ENCODE results near the gene NOXO1.

DNA sequence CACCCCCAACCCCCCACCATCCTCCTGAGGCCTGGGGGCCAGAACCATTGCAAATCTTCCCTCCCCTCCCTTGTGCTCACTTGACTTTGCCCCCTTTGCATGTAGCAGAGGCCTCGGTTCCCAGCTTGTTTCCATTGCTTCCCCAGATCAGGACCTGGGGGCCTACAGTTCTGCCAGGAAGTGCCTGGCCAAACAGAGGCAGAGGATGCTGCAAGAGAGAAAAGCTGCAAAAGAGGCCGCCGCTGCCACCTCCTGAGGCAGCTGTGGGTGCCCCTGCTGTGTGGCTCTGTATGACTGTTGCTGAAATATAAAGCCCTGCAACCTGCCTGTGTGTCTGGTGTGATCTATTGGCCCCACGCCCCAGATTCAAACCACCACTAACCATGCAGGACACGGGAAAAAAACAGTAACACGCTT, 19.6 kb downstream of the NOXO1 start:
- TF ChIP-seq, protein P1, sequence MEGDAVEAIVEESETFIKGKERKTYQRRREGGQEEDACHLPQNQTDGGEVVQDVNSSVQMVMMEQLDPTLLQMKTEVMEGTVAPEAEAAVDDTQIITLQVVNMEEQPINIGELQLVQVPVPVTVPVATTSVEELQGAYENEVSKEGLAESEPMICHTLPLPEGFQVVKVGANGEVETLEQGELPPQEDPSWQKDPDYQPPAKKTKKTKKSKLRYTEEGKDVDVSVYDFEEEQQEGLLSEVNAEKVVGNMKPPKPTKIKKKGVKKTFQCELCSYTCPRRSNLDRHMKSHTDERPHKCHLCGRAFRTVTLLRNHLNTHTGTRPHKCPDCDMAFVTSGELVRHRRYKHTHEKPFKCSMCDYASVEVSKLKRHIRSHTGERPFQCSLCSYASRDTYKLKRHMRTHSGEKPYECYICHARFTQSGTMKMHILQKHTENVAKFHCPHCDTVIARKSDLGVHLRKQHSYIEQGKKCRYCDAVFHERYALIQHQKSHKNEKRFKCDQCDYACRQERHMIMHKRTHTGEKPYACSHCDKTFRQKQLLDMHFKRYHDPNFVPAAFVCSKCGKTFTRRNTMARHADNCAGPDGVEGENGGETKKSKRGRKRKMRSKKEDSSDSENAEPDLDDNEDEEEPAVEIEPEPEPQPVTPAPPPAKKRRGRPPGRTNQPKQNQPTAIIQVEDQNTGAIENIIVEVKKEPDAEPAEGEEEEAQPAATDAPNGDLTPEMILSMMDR (conservative IDR thresholded peaks at IDR 0.05; ENCODE audit: low read depth, low read length) = no peak
- no peak for TF ChIP-seq EZH2 (IDR thresholded peaks at IDR 0.05; ENCODE audit: low read length, unreplicated experiment)

All from PC-3 (cell line).